ENCODE measurements around the gene SPECC1.
"Not testable (repeated sequence)": the region's sequence is repeated elsewhere in the genome, so short reads cannot be mapped to it uniquely, and the experiment has no call there.

SPECC1 gene

GRCh38 chr17:20012017-20012536 lies 2.9 kb downstream of the SPECC1 start:
- no peak for DNase-seq

- not testable (repeated sequence) for DNase-seq
Measured at GRCh38 chr17:20016475-20016992, 7.4 kb downstream of the SPECC1 start.

- DNase-seq = no peak
Measured at GRCh38 chr17:20022701-20023100, 13.5 kb downstream of the SPECC1 start.

- DNase-seq = no peak
Measured at GRCh38 chr17:20026960-20027359, 17.8 kb downstream of the SPECC1 start.

- no peak for DNase-seq
Measured at GRCh38 chr17:20028443-20028842, 19.3 kb downstream of the SPECC1 start.

- no peak for DNase-seq
Measured at GRCh38 chr17:20032636-20033035, 23.5 kb downstream of the SPECC1 start.

GRCh38 chr17:20033415-20033814 lies 24.3 kb downstream of the SPECC1 start:
- no peak for DNase-seq

GRCh38 chr17:20035501-20035900 lies 26.3 kb downstream of the SPECC1 start:
- DNase-seq = no peak

- DNase-seq = peak; percentile 40
Measured at GRCh38 chr17:20037286-20037685, 28.1 kb downstream of the SPECC1 start.

GRCh38 chr17:20039037-20039436 lies 29.9 kb downstream of the SPECC1 start:
- no peak for DNase-seq

GRCh38 chr17:20040216-20040615 lies 31.1 kb downstream of the SPECC1 start:
- no peak for DNase-seq

- DNase-seq = no peak
Measured at GRCh38 chr17:20043021-20043420, 33.9 kb downstream of the SPECC1 start.

GRCh38 chr17:20045476-20045875 lies 36.3 kb downstream of the SPECC1 start:
- DNase-seq = peak; percentile 26

- DNase-seq = no peak
Measured at GRCh38 chr17:20046629-20047028, 37.5 kb downstream of the SPECC1 start.

- DNase-seq = no peak
Measured at GRCh38 chr17:20051624-20052023, 42.5 kb downstream of the SPECC1 start.

GRCh38 chr17:20053361-20053964 lies 44.3 kb downstream of the SPECC1 start:
- DNase-seq = peak; percentile 46

GRCh38 chr17:20059728-20060188 lies 50.6 kb downstream of the SPECC1 start:
- DNase-seq = peak; percentile 19

GRCh38 chr17:20063665-20064648 lies 54.8 kb downstream of the SPECC1 start:
- DNase-seq = peak; percentile 93

- DNase-seq = peak; percentile 35
Measured at GRCh38 chr17:20066253-20066652, 57.1 kb downstream of the SPECC1 start.

GRCh38 chr17:20067711-20068110 lies 58.6 kb downstream of the SPECC1 start:
- DNase-seq = no peak

GRCh38 chr17:20068445-20068844 lies 59.3 kb downstream of the SPECC1 start:
- no peak for DNase-seq

GRCh38 chr17:20071824-20072691 lies 62.9 kb downstream of the SPECC1 start:
- DNase-seq = peak; percentile 57

GRCh38 chr17:20072692-20072992 lies 63.5 kb downstream of the SPECC1 start:
- peak; percentile 84 for DNase-seq

All from NCI-H69 (cell line).